ENCODE measurements around the gene TCF20. TPM values are rescaled to one million over a fixed set of nuclear protein-coding genes. Genes with fewer than 3 reads are reported as not detected.

TCF20 gene
- total RNA-seq, 4 donors from 2014 or later: 47.6 to 82.4 (median 68.7) TPM

GRCh38 chr22:42310291-42311015, 40.0 kb upstream of the TCF20 start:
- no peak for TF ChIP-seq POLR2A (IDR thresholded peaks at IDR 0.05)
- intact Hi-C loops (cut with DNase I): no loop called here

GRCh38 chr22:42309865-42310264, 39.4 kb upstream of the TCF20 start:
- H3K27me3 ChIP-seq: no peaks in the 10 kb centered on the region
- H3K9me3 ChIP-seq: no peaks in the 10 kb centered on the region
- H3K27ac ChIP-seq: no peak overlapping the region
- intact Hi-C loops (cut with DNase I): no loop called here
- no peak overlapping the region for H3K4me3 ChIP-seq (replicated peaks in 1 of 3)
- H3K36me3 ChIP-seq: no peaks in the 10 kb centered on the region
- H3K4me1 ChIP-seq: peaks cover 12 to 23% of the 10 kb centered on the region in 2 donors
- DNase-seq: no peak
- WGBS, 2 donors: 93 to 100% methylated on average over 3 of the region's 3 CpGs
- TF ChIP-seq CTCF (IDR thresholded peaks at IDR 0.05): no peak
- TF ChIP-seq POLR2A (IDR thresholded peaks at IDR 0.05): no peak

More at GRCh38 chr22:42310291-42311015, 40.0 kb upstream of the TCF20 start:
- DNase-seq: no peak
- 68 to 87% methylated on average over 11 to 16 of the region's 16 CpGs for WGBS, 2 donors
- Histone ChIP-seq H3K27me3 (no peaks in the 10 kb centered on the region), H3K4me3 (replicated peaks in 1 of 3) (no peak overlapping the region), H3K27ac (no peak overlapping the region), H3K9me3 (no peaks in the 10 kb centered on the region), H3K36me3 (no peaks in the 10 kb centered on the region), H3K4me1 (peaks cover 12 to 29% of the 10 kb centered on the region in 2 donors)

- 59 to 70% methylated on average over 13 to 14 of the region's 17 CpGs for WGBS, 2 donors
- Histone ChIP-seq H3K36me3 (no peaks in the 10 kb centered on the region), H3K27me3 (no peaks in the 10 kb centered on the region), H3K4me3 (replicated peaks in 1 of 3) (no peak overlapping the region), H3K4me1 (peaks cover 6 to 21% of the 10 kb centered on the region in 2 donors), H3K27ac (no peak overlapping the region), H3K9me3 (no peaks in the 10 kb centered on the region)
- intact Hi-C loops (cut with DNase I): no loop called here
- no peak for TF ChIP-seq POLR2A (IDR thresholded peaks at IDR 0.05)
- TF ChIP-seq CTCF (IDR thresholded peaks at IDR 0.05): peak in 1 of 6 experiments; percentile 12
- peak; percentile 66 to 67 for DNase-seq
Measured at GRCh38 chr22:42308892-42309468, 38.5 kb upstream of the TCF20 start.

GRCh38 chr22:42307806-42308563, 37.5 kb upstream of the TCF20 start:
- no peak for DNase-seq
- 92 to 96% methylated on average over 18 of the region's 18 CpGs for WGBS, 2 donors

More at GRCh38 chr22:42307806-42308563, 37.5 kb upstream of the TCF20 start:
- intact Hi-C loops (cut with DNase I): no loop called here
- peaks cover 6 to 22% of the 10 kb centered on the region in 2 donors for H3K4me1 ChIP-seq
- TF ChIP-seq POLR2A (IDR thresholded peaks at IDR 0.05) (no peak), CTCF (IDR thresholded peaks at IDR 0.05) (no peak)
- H3K4me3 ChIP-seq (replicated peaks in 1 of 3): no peak overlapping the region
- no peaks in the 10 kb centered on the region for H3K9me3 ChIP-seq
- no peaks in the 10 kb centered on the region for H3K36me3 ChIP-seq
- no peaks in the 10 kb centered on the region for H3K27me3 ChIP-seq
- H3K27ac ChIP-seq: no peak overlapping the region
